HCT116 (cell line): ENCODE measurements around the gene TCF12. TPM values are rescaled to one million over a fixed set of nuclear protein-coding genes. Genes with fewer than 3 reads are reported as not detected.

Source experiments
- ATAC-seq: fragments of 200-7000 bp; cut with Tn5 transposase; 2 replicates; pipeline ENCODE4 v1.9.1; 2020; ENCODE audit warnings: mild to moderate bottlenecking, moderate library complexity
- BruUV-seq: library from RNA; stranded (reverse); fragments of 400-500 nt; replicated peaks from 2 replicates; lab custom pipeline; 2021; lab: Mats Ljungman, UMichigan
- CTCF ChIA-PET: fragments of 300-600 bp; sonication (Branson Sonifier 250); formaldehyde crosslinking; loops from one replicate; lab custom pipeline; 2021; ENCODE audit warnings: antibody characterized with exemption; lab: Charles Lee
- POLR2A ChIA-PET: fragments of 300-600, 350-600 bp; sonication (Branson Sonifier 250); formaldehyde crosslinking; loops from one replicate; lab custom pipeline; 2021; ENCODE audit warnings: antibody characterized with exemption; lab: Charles Lee
- RAD21 ChIA-PET, 2 experiments: fragments of 300-600 bp; sonication (Branson Sonifier 250); formaldehyde crosslinking; loops; one replicate each; lab custom pipeline; 2023; ENCODE audit warnings: low total read pairs in 2 of 2; ENCODE audit not compliant: uncharacterized antibody in 2 of 2, unreplicated experiment in 2 of 2, low non-redundant PET in 1 of 2; lab: Charles Lee
- DNase-seq: peaks from one replicate; pipeline ENCODE4 v3.0.0-alpha.2; 2010; ENCODE audit warnings: low read depth, low spot score
- H2AFZ ChIP-seq: fragments of 200-600 bp; shearing (Covaris generic), sonication (generic); 2 replicates; pipeline ENCODE4 v1.6.1; 2017; ENCODE audit warnings: low read depth, mixed run types, mixed read lengths, antibody characterized with exemption, low read length; ENCODE audit not compliant: poor library complexity, severe bottlenecking
- H3K27ac ChIP-seq: 2 replicates; pipeline ENCODE4 v1.5.1; 2012; ENCODE audit warnings: low read depth, low read length
- H3K27me3 ChIP-seq: fragments of 200-600 bp; sonication (generic); 2 replicates; pipeline ENCODE4 v1.6.1; 2016; ENCODE audit warnings: mixed run types, low read length, mixed read lengths; ENCODE audit not compliant: insufficient read depth
- H3K36me3 ChIP-seq, 2 experiments: fragments of 200-500 bp in 1 of 2; fragments of 200-600 bp in 1 of 2; sonication (Bioruptor generic) in 1 of 2; sonication (generic) in 1 of 2; 2 replicates each; pipeline versions ENCODE4 v1.5.1 to v1.6.1; 2014 to 2016; ENCODE audit warnings: low read length in 2 of 2, inconsistent platforms in 1 of 2, mixed read lengths in 1 of 2, mixed run types in 1 of 2; ENCODE audit not compliant: insufficient read depth in 2 of 2, control insufficient read depth in 1 of 2
- H3K4me1 ChIP-seq, 2 experiments: fragments of 200-600 bp in 1 of 2; sonication (generic) in 1 of 2; 2 replicates each; pipeline versions ENCODE4 v1.5.1 to v1.6.1; 2012 to 2017; ENCODE audit warnings: low read length in 2 of 2, inconsistent platforms in 1 of 2, mild to moderate bottlenecking in 1 of 2, mixed read lengths in 1 of 2, mixed run types in 1 of 2, moderate library complexity in 1 of 2; ENCODE audit not compliant: insufficient read depth in 2 of 2, control insufficient read depth in 1 of 2
- H3K4me2 ChIP-seq: fragments of 200-600 bp; sonication (generic); 2 replicates; pipeline ENCODE4 v1.6.1; 2017; ENCODE audit warnings: mixed run types, low read length, mixed read lengths
- H3K4me3 ChIP-seq, 2 experiments: fragments of 200-600 bp in 1 of 2; sonication (generic) in 1 of 2; replicated peaks in 1 of 2; 2 replicates each; pipeline ENCODE4 v1.5.1; 2011 to 2016; ENCODE audit warnings: low read length in 2 of 2, control low read depth in 1 of 2, low read depth in 1 of 2, mild to moderate bottlenecking in 1 of 2, mixed read lengths in 1 of 2, mixed run types in 1 of 2
- H3K79me2 ChIP-seq: fragments of 200-600 bp; sonication (generic); 2 replicates; pipeline ENCODE4 v1.6.1; 2017; ENCODE audit warnings: mild to moderate bottlenecking, mixed run types, low read length, moderate library complexity, mixed read lengths; ENCODE audit not compliant: insufficient read depth
- H3K9ac ChIP-seq: fragments of 200-600 bp; sonication (generic); 2 replicates; pipeline ENCODE4 v1.6.1; 2016; ENCODE audit warnings: low read length, mixed read lengths
- H3K9me2 ChIP-seq: fragments of 200-600 bp; sonication (generic), shearing (Covaris generic); 2 replicates; pipeline ENCODE4 v1.6.1; 2017; ENCODE audit warnings: mixed run types, mild to moderate bottlenecking, moderate library complexity; ENCODE audit not compliant: insufficient read depth
- H3K9me3 ChIP-seq, 2 experiments: fragments of 200-500 bp in 1 of 2; fragments of 200-600 bp in 1 of 2; sonication (Bioruptor generic) in 1 of 2; sonication (generic) in 1 of 2; 2 replicates each; pipeline ENCODE4 v1.6.1; 2014 to 2017; ENCODE audit warnings: low read length in 2 of 2, mixed read lengths in 2 of 2, inconsistent platforms in 1 of 2, low read depth in 1 of 2, mild to moderate bottlenecking in 1 of 2, mixed run types in 1 of 2, moderate library complexity in 1 of 2; ENCODE audit not compliant: control insufficient read depth in 1 of 2, insufficient read depth in 1 of 2
- H4K20me1 ChIP-seq: fragments of 200-600 bp; sonication (generic), shearing (Covaris generic); 2 replicates; pipeline ENCODE4 v1.6.1; 2017; ENCODE audit warnings: mixed run types, mild to moderate bottlenecking, moderate library complexity; ENCODE audit not compliant: insufficient read depth
- CBX3 ChIP-seq: IDR thresholded peaks from 2 replicates; pipeline ENCODE4 v1.6.1; 2012; ENCODE audit warnings: low read depth
- CTCF ChIP-seq, 3 experiments: fragments of 200-600 bp in 1 of 3; sonication (generic) in 1 of 3; IDR thresholded peaks in 2 of 3; conservative IDR thresholded peaks in 1 of 3; 2 replicates each; pipeline ENCODE4 v1.5.1; 2012 to 2017; ENCODE audit warnings: low read depth in 2 of 3, low read length in 2 of 3, antibody characterized with exemption in 1 of 3, borderline replicate concordance in 1 of 3, control low read depth in 1 of 3, mild to moderate bottlenecking in 1 of 3, mixed read lengths in 1 of 3, mixed run types in 1 of 3, moderate library complexity in 1 of 3; ENCODE audit not compliant: insufficient read depth in 1 of 3
- EZH2 ChIP-seq: fragments of 200-600 bp; sonication (generic); IDR thresholded peaks from 2 replicates; pipeline ENCODE4 v1.6.1; 2017; ENCODE audit warnings: antibody characterized with exemption, mixed run types
- MAX ChIP-seq: IDR thresholded peaks from 2 replicates; pipeline ENCODE4 v1.6.1; 2012
- RAD21 ChIP-seq: IDR thresholded peaks from 2 replicates; pipeline ENCODE4 v1.6.1; 2012; ENCODE audit warnings: low read depth, mild to moderate bottlenecking
- ZBTB33 ChIP-seq: IDR thresholded peaks from 2 replicates; pipeline ENCODE4 v1.6.1; 2011; ENCODE audit warnings: mild to moderate bottlenecking, low read length, moderate library complexity; ENCODE audit not compliant: insufficient replicate concordance; ENCODE audit errors: extremely low read depth
- ZFX ChIP-seq: fragments of 450-650 bp; IDR thresholded peaks from 2 replicates; pipeline ENCODE4 v1.6.1; 2017
- intact Hi-C: fragments of 100-400 bp; cut with micrococcal nuclease; formaldehyde crosslinking; loops from 2 replicates; pipeline ENCODE4 v1.10.0; 2022
- total RNA-seq: library from RNA; stranded (reverse); gene quantifications from one replicate; pipeline ENCODE4 v1.2.1, GENCODE V29; 2021; ENCODE audit not compliant: unreplicated experiment

The TCF12 gene
- total RNA-seq, 1 experiment from 2014 or later: 71.6 TPM

GRCh38 chr15:57321973-57322601, 403.6 kb downstream of the TCF12 start:
- Histone ChIP-seq H3K4me3 (no peak overlapping the region), H3K27ac (no peak overlapping the region), H2AFZ (no peak overlapping the region), H3K9me3 (no peaks in the 10 kb centered on the region), H3K4me2 (no peak overlapping the region), H3K36me3 (no peaks in the 10 kb centered on the region), H3K9me2 (no peaks in the 10 kb centered on the region), H3K79me2 (no peaks in the 10 kb centered on the region), H3K4me1 (peaks cover 11 to 21% of the 10 kb centered on the region in 2 experiments), H4K20me1 (no peaks in the 10 kb centered on the region), H3K9ac (no peak overlapping the region), H3K27me3 (no peaks in the 10 kb centered on the region)
- CTCF ChIA-PET: no interaction called here
- BruUV-seq: no TSS peak
- DNase-seq (no peak), ATAC-seq (no peak)
- POLR2A ChIA-PET: no interaction called here
- RAD21 ChIA-PET: no interaction called here
- intact Hi-C loops: no loop called here
- TF ChIP-seq RAD21 (no peak), ZFX (no peak), CBX3 (no peak), MAX (no peak), EZH2 (no peak), ZBTB33 (no peak), CTCF (IDR thresholded peaks at IDR 0.05 in 2 of 3, conservative IDR thresholded peaks at IDR 0.05 in 1 of 3; ENCODE audit: borderline replicate concordance in 1 of 3, insufficient read depth in 1 of 3, low read depth in 2 of 3, low read length in 2 of 3) (no peak)
